Lung (tissue), 12 donors: ENCODE results near the gene ZNF117. TPM values are rescaled to one million over a fixed set of nuclear protein-coding genes. Genes with fewer than 3 reads are reported as not detected.

Experiments
- ATAC-seq: fragments of 200-7000 bp; cut with Tn5 transposase; one replicate; pipeline ENCODE4 v1.9.1; 2020; ENCODE audit warnings: moderate number of reproducible peaks; ENCODE audit not compliant: insufficient read depth, low FRiP score
- DNase-seq, 3 donors: peaks; one replicate each; pipeline ENCODE4 v3.0.0-alpha.2; 2013 to 2017
- H3K27ac ChIP-seq, 2 donors: one replicate each; pipeline ENCODE4 v1.5.1; 2013; ENCODE audit warnings: mild to moderate bottlenecking in 2 of 2, moderate library complexity in 2 of 2, control low read depth in 1 of 2, inconsistent platforms in 1 of 2, low read depth in 1 of 2, low read length in 1 of 2
- H3K27me3 ChIP-seq, 3 donors: one replicate each; pipeline ENCODE4 v1.5.1; 2013; ENCODE audit warnings: low read length in 2 of 3; ENCODE audit not compliant: control insufficient read depth in 3 of 3, insufficient read depth in 3 of 3
- H3K36me3 ChIP-seq, 4 donors: one replicate each; pipeline ENCODE4 v1.5.1; 2013; ENCODE audit warnings: low read length in 4 of 4, mild to moderate bottlenecking in 1 of 4, moderate library complexity in 1 of 4; ENCODE audit not compliant: control insufficient read depth in 4 of 4, insufficient read depth in 4 of 4
- H3K4me1 ChIP-seq, 5 donors: one replicate each; pipeline ENCODE4 v1.5.1; 2013; ENCODE audit warnings: low read length in 5 of 5, mild to moderate bottlenecking in 2 of 5, moderate library complexity in 1 of 5; ENCODE audit not compliant: control insufficient read depth in 5 of 5, insufficient read depth in 5 of 5
- H3K4me3 ChIP-seq: one replicate; pipeline ENCODE4 v1.5.1; 2013; ENCODE audit warnings: mild to moderate bottlenecking, control low read depth, moderate library complexity
- H3K9ac ChIP-seq, 2 donors: one replicate each; pipeline ENCODE4 v1.5.1; 2013; ENCODE audit warnings: low read length in 2 of 2, control low read depth in 1 of 2; ENCODE audit not compliant: insufficient read depth in 1 of 2
- H3K9me3 ChIP-seq, 4 donors: one replicate each; pipeline ENCODE4 v1.5.1; 2013; ENCODE audit warnings: low read length in 3 of 4, mild to moderate bottlenecking in 1 of 4, moderate library complexity in 1 of 4; ENCODE audit not compliant: control insufficient read depth in 4 of 4, insufficient read depth in 3 of 4
- WGBS, 2 donors: extraction: QIAGEN DNeasy Blood & Tissue Kit; methylation state at CpG; one replicate each; pipeline ENCODE4 v1.1.7; 2013; 5-methylcytosine and 5-hydroxymethylcytosine counted together
- polyA plus RNA-seq, 2 donors: library from polyadenylated mRNA; stranded (reverse); fragments of 200-250 nt; gene quantifications; one replicate each; pipeline ENCODE4 v1.2.1, GENCODE V29; 2013
- total RNA-seq, 2 donors: library from RNA; depleted of rRNA in 1 of 2; stranded (reverse); fragments of >200 nt in 1 of 2; gene quantifications; one replicate each; pipeline ENCODE4 v1.2.1, GENCODE V29; 2014 to 2021
- TF ChIP-seq, protein P1 (sequence below): IDR thresholded peaks from 2 replicates; pipeline ENCODE4 v1.5.1; 2012; ENCODE audit warnings: mild to moderate bottlenecking; ENCODE audit errors: control extremely low read depth, extremely low read depth
- donor health status: control.
- donor health status: control.
- donor health status: Bipolar disorder and iron deficiency.
- donor health status: healthy.
- donor health status: DM: yes; HTN: yes; CAD: no.

Gene ZNF117
- total and polyA plus RNA-seq, 4 donors = 4.9 to 100 (median 12.0) TPM

DNA sequence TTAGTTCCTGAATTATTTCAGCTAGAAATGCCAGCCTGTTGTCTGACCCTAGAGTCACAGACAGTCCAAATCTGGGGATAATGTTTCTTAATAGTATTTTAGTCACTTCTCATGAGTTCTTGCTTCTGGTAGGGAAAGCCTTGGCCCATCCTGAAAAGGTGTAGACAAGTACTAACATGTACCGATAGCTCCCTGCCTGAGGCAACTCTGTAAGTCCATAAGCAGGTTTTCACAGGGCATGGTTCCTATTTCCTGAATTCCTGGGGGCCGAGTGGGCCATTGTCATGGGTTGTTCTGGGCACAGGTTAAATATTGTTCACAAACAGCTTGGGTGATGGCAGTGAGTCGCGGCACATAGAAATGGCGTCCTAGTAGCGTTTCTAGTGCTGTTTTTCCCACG lies 3.1 kb upstream of the ZNF117 start:
- Histone ChIP-seq H3K9me3 (peaks cover 7 to 47% (median 17%) of the 10 kb centered on the region in 4 donors), H3K27ac (no peak overlapping the region), H3K36me3 (peaks cover 4 to 33% (median 9%) of the 10 kb centered on the region in 4 donors), H3K4me1 (peaks cover 0 to under 1% (median 0%) of the 10 kb centered on the region in 5 donors), H3K4me3 (no peak overlapping the region), H3K27me3 (no peaks in the 10 kb centered on the region), H3K9ac (no peak overlapping the region)
- ATAC-seq = no peak
- WGBS, 2 donors = 92 to 97% methylated on average over 7 of the region's 7 CpGs
- no peak for DNase-seq
- TF ChIP-seq, protein P1, sequence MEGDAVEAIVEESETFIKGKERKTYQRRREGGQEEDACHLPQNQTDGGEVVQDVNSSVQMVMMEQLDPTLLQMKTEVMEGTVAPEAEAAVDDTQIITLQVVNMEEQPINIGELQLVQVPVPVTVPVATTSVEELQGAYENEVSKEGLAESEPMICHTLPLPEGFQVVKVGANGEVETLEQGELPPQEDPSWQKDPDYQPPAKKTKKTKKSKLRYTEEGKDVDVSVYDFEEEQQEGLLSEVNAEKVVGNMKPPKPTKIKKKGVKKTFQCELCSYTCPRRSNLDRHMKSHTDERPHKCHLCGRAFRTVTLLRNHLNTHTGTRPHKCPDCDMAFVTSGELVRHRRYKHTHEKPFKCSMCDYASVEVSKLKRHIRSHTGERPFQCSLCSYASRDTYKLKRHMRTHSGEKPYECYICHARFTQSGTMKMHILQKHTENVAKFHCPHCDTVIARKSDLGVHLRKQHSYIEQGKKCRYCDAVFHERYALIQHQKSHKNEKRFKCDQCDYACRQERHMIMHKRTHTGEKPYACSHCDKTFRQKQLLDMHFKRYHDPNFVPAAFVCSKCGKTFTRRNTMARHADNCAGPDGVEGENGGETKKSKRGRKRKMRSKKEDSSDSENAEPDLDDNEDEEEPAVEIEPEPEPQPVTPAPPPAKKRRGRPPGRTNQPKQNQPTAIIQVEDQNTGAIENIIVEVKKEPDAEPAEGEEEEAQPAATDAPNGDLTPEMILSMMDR = no peak

DNA sequence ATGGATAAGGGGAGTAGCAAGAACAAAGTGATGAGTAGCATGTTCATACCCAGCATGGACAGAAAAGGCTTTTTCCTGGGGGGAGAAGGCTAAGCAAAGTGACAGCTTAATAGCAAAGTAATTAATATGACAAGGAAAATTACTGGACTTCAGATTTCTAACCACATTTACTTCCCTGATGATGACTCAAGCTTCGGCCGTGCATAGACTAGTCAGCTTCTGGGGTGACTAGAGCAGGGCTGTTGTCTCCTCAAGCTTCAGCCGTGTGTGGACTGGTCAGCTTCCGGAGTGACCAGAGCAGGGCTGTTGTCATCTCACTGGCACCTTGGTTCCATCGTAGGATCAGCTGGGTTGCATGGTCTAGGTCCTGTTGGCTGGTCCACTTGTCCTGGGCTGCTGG lies 2.1 kb upstream of the ZNF117 start:
- 79 to 87% methylated on average over 5 of the region's 5 CpGs for WGBS, 2 donors
- DNase-seq (no peak), ATAC-seq (no peak)
- Histone ChIP-seq H3K4me1 (no peaks in the 10 kb centered on the region), H3K4me3 (no peak overlapping the region), H3K27me3 (no peaks in the 10 kb centered on the region), H3K9ac (no peak overlapping the region), H3K27ac (no peak overlapping the region), H3K9me3 (peaks cover 5 to 40% (median 16%) of the 10 kb centered on the region in 4 donors), H3K36me3 (peaks cover 4 to 24% (median 8%) of the 10 kb centered on the region in 4 donors)
- TF ChIP-seq, protein P1 = no peak

DNA sequence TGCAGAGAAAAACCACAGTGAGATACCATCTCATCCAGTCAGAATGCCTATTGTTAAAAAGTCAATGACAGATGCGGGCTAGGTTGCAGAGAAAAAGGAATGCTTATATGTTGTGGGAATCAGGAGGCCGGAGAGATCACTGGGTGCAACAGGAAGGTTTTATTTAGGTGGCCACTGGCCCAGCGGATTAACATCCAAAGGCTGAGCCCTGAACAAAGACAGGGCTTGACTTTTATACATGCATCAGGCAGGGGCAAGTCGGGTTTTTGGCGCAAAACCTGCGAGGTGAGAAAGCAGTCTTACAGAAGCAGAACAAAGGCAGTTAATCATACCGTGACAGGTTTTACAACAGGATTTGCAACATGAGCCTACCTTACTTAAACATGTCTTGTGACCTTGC lies 620 bp downstream of the ZNF117 start:
- H3K36me3 ChIP-seq = peaks cover 4 to 30% (median 11%) of the 10 kb centered on the region in 4 donors
- H3K9ac ChIP-seq = no peak overlapping the region
- H3K27me3 ChIP-seq = no peaks in the 10 kb centered on the region
- peaks cover 5 to 27% (median 14%) of the 10 kb centered on the region in 4 donors for H3K9me3 ChIP-seq
- no peak for DNase-seq
- H3K4me3 ChIP-seq = no peak overlapping the region
- H3K4me1 ChIP-seq = no peaks in the 10 kb centered on the region
- ATAC-seq = no peak
- TF ChIP-seq, protein P1 = no peak
- no peak overlapping the region for H3K27ac ChIP-seq
- WGBS, 2 donors = 93 to 95% methylated on average over 7 of the region's 7 CpGs
